GM23338 (cell line): ENCODE results near the gene CTCFL. TPM values are rescaled to one million over a fixed set of nuclear protein-coding genes. Genes with fewer than 3 reads are reported as not detected.

Source experiments
- ATAC-seq: fragments of 200-7000 bp; cut with Tn5 transposase; 3 replicates; pipeline ENCODE4 v1.9.1; 2020
- DNase-seq: peaks from one replicate; pipeline ENCODE4 v3.0.0-alpha.2; 2015; ENCODE audit warnings: low spot score
- H2AFZ ChIP-seq: fragments of 200-600 bp; sonication (generic); 2 replicates; pipeline ENCODE4 v1.8.0; 2016; ENCODE audit warnings: antibody characterized with exemption, mild to moderate bottlenecking, moderate library complexity
- H3F3A ChIP-seq: fragments of 200-600 bp; sonication (generic); replicated peaks from 2 replicates; pipeline ENCODE4 v1.8.0; 2017; ENCODE audit warnings: antibody characterized with exemption, mixed run types, low read depth
- H3K27ac ChIP-seq: fragments of 200-600 bp; sonication (generic); 2 replicates; pipeline ENCODE4 v1.6.1; 2016; ENCODE audit warnings: low read depth
- H3K27me3 ChIP-seq: fragments of 200-600 bp; sonication (generic); 2 replicates; pipeline ENCODE4 v1.8.0; 2016; ENCODE audit warnings: mild to moderate bottlenecking, mixed run types, moderate library complexity; ENCODE audit not compliant: insufficient read depth
- H3K36me3 ChIP-seq: fragments of 200-600 bp; sonication (generic); 2 replicates; pipeline ENCODE4 v1.8.0; 2016; ENCODE audit warnings: mild to moderate bottlenecking; ENCODE audit not compliant: insufficient read depth
- H3K4me1 ChIP-seq: fragments of 200-600 bp; sonication (generic); 2 replicates; pipeline ENCODE4 v1.8.0; 2016; ENCODE audit warnings: mild to moderate bottlenecking, moderate library complexity; ENCODE audit not compliant: insufficient read depth
- H3K4me2 ChIP-seq: fragments of 200-600 bp; sonication (generic); 2 replicates; pipeline ENCODE4 v1.7.1; 2017; ENCODE audit warnings: mixed run types
- H3K4me3 ChIP-seq: fragments of 200-600 bp; sonication (generic); 2 replicates; pipeline ENCODE4 v1.6.1; 2016; ENCODE audit warnings: mixed run types
- H3K79me2 ChIP-seq: fragments of 200-600 bp; sonication (generic); replicated peaks from 2 replicates; pipeline ENCODE4 v1.8.0; 2017; ENCODE audit warnings: mild to moderate bottlenecking; ENCODE audit not compliant: insufficient read depth
- H3K9me2 ChIP-seq: fragments of 200-600 bp; sonication (generic); 2 replicates; pipeline ENCODE4 v1.8.0; 2017; ENCODE audit not compliant: insufficient read depth
- H4K20me1 ChIP-seq: fragments of 200-600 bp; sonication (generic); replicated peaks from 2 replicates; pipeline ENCODE4 v1.8.0; 2017; ENCODE audit warnings: mild to moderate bottlenecking; ENCODE audit not compliant: insufficient read depth
- H3K27ac Mint-ChIP-seq: 2 replicates; pipeline ENCODE4 v1.8.0; 2020; ENCODE audit warnings: inconsistent platforms, mild to moderate bottlenecking, moderate library complexity, mixed read lengths
- H3K27me3 Mint-ChIP-seq: 3 replicates; pipeline ENCODE4 v1.8.0; 2022; ENCODE audit warnings: low read depth, mild to moderate bottlenecking, moderate library complexity, mixed read lengths, inconsistent platforms; ENCODE audit not compliant: insufficient read depth, poor library complexity
- H3K36me3 Mint-ChIP-seq: 3 replicates; pipeline ENCODE4 v1.8.0; 2021; ENCODE audit warnings: low read depth, mild to moderate bottlenecking, inconsistent platforms, moderate library complexity, mixed read lengths
- H3K4me1 Mint-ChIP-seq: 3 replicates; pipeline ENCODE4 v1.8.0; 2020; ENCODE audit warnings: mild to moderate bottlenecking, inconsistent platforms, mixed read lengths
- H3K4me3 Mint-ChIP-seq: 3 replicates; pipeline ENCODE4 v1.8.0; 2021; ENCODE audit warnings: moderate library complexity, mild to moderate bottlenecking, inconsistent platforms, mixed read lengths
- H3K9me3 Mint-ChIP-seq: 3 replicates; pipeline ENCODE4 v1.8.0; 2020; ENCODE audit warnings: moderate library complexity, mild to moderate bottlenecking, inconsistent platforms, mixed read lengths
- ETS1 ChIP-seq: IDR thresholded peaks from 2 replicates; pipeline ENCODE4 v1.6.1; 2016; ENCODE audit warnings: antibody characterized with exemption
- EZH2 ChIP-seq: fragments of 200-600 bp; sonication (generic); IDR thresholded peaks from one replicate; pipeline ENCODE4 v1.8.0; 2017; ENCODE audit warnings: antibody characterized with exemption, mild to moderate bottlenecking, low read depth; ENCODE audit not compliant: unreplicated experiment
- EZH2phosphoT487 ChIP-seq: fragments of 200-600 bp; sonication (generic); IDR thresholded peaks from one replicate; pipeline ENCODE4 v1.8.1; 2018; ENCODE audit warnings: antibody characterized with exemption; ENCODE audit not compliant: unreplicated experiment
- JUNB ChIP-seq: IDR thresholded peaks from one replicate; pipeline ENCODE4 v1.6.1; 2016; ENCODE audit warnings: antibody characterized with exemption; ENCODE audit not compliant: unreplicated experiment
- NANOG ChIP-seq: IDR thresholded peaks from 2 replicates; pipeline ENCODE4 v1.6.1; 2016; ENCODE audit warnings: antibody characterized with exemption, borderline replicate concordance
- POLR2AphosphoS5 ChIP-seq: IDR thresholded peaks from 2 replicates; pipeline ENCODE4 v1.6.1; 2016; ENCODE audit warnings: antibody characterized with exemption, low read depth
- STAT1 ChIP-seq: IDR thresholded peaks from one replicate; pipeline ENCODE4 v1.6.1; 2016; ENCODE audit warnings: antibody characterized with exemption; ENCODE audit not compliant: unreplicated experiment
- ZNF114 ChIP-seq: fragments of 250-450 bp; sonication (Bioruptor Pico); IDR thresholded peaks from 2 replicates; pipeline ENCODE4 v1.5.0; 2020; ENCODE audit warnings: mild to moderate bottlenecking, moderate library complexity
- ZNF331 ChIP-seq: fragments of 250-450 bp; sonication (Bioruptor Pico); IDR thresholded peaks from 2 replicates; pipeline ENCODE4 v1.5.0; 2020; ENCODE audit warnings: low read depth, mild to moderate bottlenecking, moderate library complexity
- ZNF462 ChIP-seq: fragments of 250-450 bp; sonication (Bioruptor Pico); IDR thresholded peaks from 2 replicates; pipeline ENCODE4 v1.5.0; 2020; ENCODE audit warnings: mild to moderate bottlenecking, moderate library complexity
- polyA plus RNA-seq: library from polyadenylated mRNA; unstranded; fragments of >200 nt; fragmentation: Nextera tagmentation; extraction: Ambion mirVana; gene quantifications from 2 replicates; pipeline ENCODE4 v1.2.1, GENCODE V29; 2016
- total RNA-seq: library from RNA; depleted of rRNA; stranded (reverse); fragments of >200 nt; shearing (Covaris generic); gene quantifications from 2 replicates; pipeline ENCODE4 v1.2.3, GENCODE V29; 2014

Gene CTCFL
- total and polyA plus RNA-seq, 2 experiments from 2014 or later = 0.55 to 1.4 TPM

GRCh38 chr20:57456116-57456515 is 68.8 kb downstream of the CTCFL start:
- TF ChIP-seq POLR2AphosphoS5 (no peak), ZNF114 (CRISPR knock-in tag) (no peak), NANOG (no peak), JUNB (no peak), ETS1 (no peak), EZH2phosphoT487 (no peak)
- peaks cover 5% of the 10 kb centered on the region; the same call in 2 of the 3 replicates for H3K4me1 Mint-ChIP-seq
- H3K4me3 Mint-ChIP-seq = no peak overlapping the region
- Histone ChIP-seq H3K9me2 (no peaks in the 10 kb centered on the region), H3F3A (no peaks in the 10 kb centered on the region), H3K27me3 (no peaks in the 10 kb centered on the region), H3K4me3 (no peak overlapping the region), H3K36me3 (no peaks in the 10 kb centered on the region), H3K27ac (no peak overlapping the region), H3K4me2 (no peak overlapping the region), H3K79me2 (no peaks in the 10 kb centered on the region), H3K4me1 (no peaks in the 10 kb centered on the region), H4K20me1 (no peaks in the 10 kb centered on the region), H2AFZ (no peak overlapping the region)
- H3K27ac Mint-ChIP-seq = no peak overlapping the region
- DNase-seq (no peak), ATAC-seq (no peak)
- H3K27me3 Mint-ChIP-seq = peaks cover 7% of the 10 kb centered on the region
- peaks cover 6% of the 10 kb centered on the region; the same call in 1 of the 3 replicates for H3K36me3 Mint-ChIP-seq
- H3K9me3 Mint-ChIP-seq = peaks cover 6% of the 10 kb centered on the region; the same call in 2 of the 3 replicates

GRCh38 chr20:57455386-57455785 is 69.6 kb downstream of the CTCFL start:
- no peak overlapping the region for H3K27ac Mint-ChIP-seq
- peaks cover 10% of the 10 kb centered on the region; the same call in 2 of the 3 replicates for H3K4me1 Mint-ChIP-seq
- Histone ChIP-seq H3K4me1 (no peaks in the 10 kb centered on the region), H3K4me3 (no peak overlapping the region), H2AFZ (no peak overlapping the region), H3K27ac (no peak overlapping the region), H3K36me3 (no peaks in the 10 kb centered on the region), H4K20me1 (no peaks in the 10 kb centered on the region), H3K4me2 (no peak overlapping the region), H3K79me2 (no peaks in the 10 kb centered on the region), H3K27me3 (no peaks in the 10 kb centered on the region), H3F3A (no peaks in the 10 kb centered on the region), H3K9me2 (no peaks in the 10 kb centered on the region)
- H3K27me3 Mint-ChIP-seq = peaks cover 7% of the 10 kb centered on the region
- peaks cover 6% of the 10 kb centered on the region; the same call in 2 of the 3 replicates for H3K9me3 Mint-ChIP-seq
- DNase-seq (no peak), ATAC-seq (no peak)
- peaks cover 6% of the 10 kb centered on the region; the same call in 1 of the 3 replicates for H3K36me3 Mint-ChIP-seq
- TF ChIP-seq POLR2AphosphoS5 = no peak
- TF ChIP-seq ZNF462 (CRISPR knock-in tag) = no peak
- TF ChIP-seq ZNF331 (CRISPR knock-in tag) = no peak
- TF ChIP-seq NANOG = no peak
- TF ChIP-seq EZH2phosphoT487 = no peak
- no peak for TF ChIP-seq STAT1
- TF ChIP-seq EZH2 = no peak
- no peak for TF ChIP-seq ZNF114 (CRISPR knock-in tag)
- H3K4me3 Mint-ChIP-seq = no peak overlapping the region
